GM18498 (cell line): ENCODE measurements around the gene ZNF74.
"Not testable (repeated sequence)": the region's sequence is repeated elsewhere in the genome, so short reads cannot be mapped to it uniquely, and the experiment has no call there.

ENCODE experiments used
- ATAC-seq: cut with Tn5 transposase; IDR thresholded peaks from one replicate; pipeline ENCODE4 v1.9.1; 2021; ENCODE audit warnings: mild to moderate bottlenecking, moderate library complexity; ENCODE audit not compliant: unreplicated experiment

ZNF74 gene

GRCh38 chr22:20393705-20394476 is at the start of gene ZNF74:
Gene ZNF74, plus strand, starts transcription at chr22:20394151. Its CDS starts 478 bp downstream, at chr22:20394629.
- ATAC-seq = peak; percentile 73

- not testable (repeated sequence) for ATAC-seq
These were observed 47.4 kb upstream of the ZNF74 start for GRCh38 chr22:20346553-20346952.

GRCh38 chr22:20352536-20352935 is 41.4 kb upstream of the ZNF74 start:
- not testable (repeated sequence) for ATAC-seq

- no peak for ATAC-seq
These were observed 39.5 kb upstream of the ZNF74 start for GRCh38 chr22:20354238-20354975.

- ATAC-seq = not testable (repeated sequence)
These were observed 37.9 kb upstream of the ZNF74 start for GRCh38 chr22:20355939-20356636.

- ATAC-seq = not testable (repeated sequence)
These were observed 37.0 kb upstream of the ZNF74 start for GRCh38 chr22:20356906-20357305.

- not testable (repeated sequence) for ATAC-seq
These were observed 36.0 kb upstream of the ZNF74 start for GRCh38 chr22:20357967-20358366.

- not testable (repeated sequence) for ATAC-seq
These were observed 35.3 kb upstream of the ZNF74 start for GRCh38 chr22:20358503-20359239.

- ATAC-seq = not testable (repeated sequence)
These were observed 33.7 kb upstream of the ZNF74 start for GRCh38 chr22:20360261-20360660.

- not testable (repeated sequence) for ATAC-seq
These were observed 32.8 kb upstream of the ZNF74 start for GRCh38 chr22:20360866-20361751.

- ATAC-seq = not testable (repeated sequence)
These were observed 32.2 kb upstream of the ZNF74 start for GRCh38 chr22:20361752-20362229.

GRCh38 chr22:20362403-20362802 is 31.5 kb upstream of the ZNF74 start:
- ATAC-seq = not testable (repeated sequence)

GRCh38 chr22:20364335-20365260 is 29.4 kb upstream of the ZNF74 start:
- ATAC-seq = not testable (repeated sequence)

- not testable (repeated sequence) for ATAC-seq
These were observed 27.1 kb upstream of the ZNF74 start for GRCh38 chr22:20366841-20367240.

- not testable (repeated sequence) for ATAC-seq
These were observed 25.1 kb upstream of the ZNF74 start for GRCh38 chr22:20368875-20369274.

GRCh38 chr22:20371687-20372086 is 22.3 kb upstream of the ZNF74 start:
- not testable (repeated sequence) for ATAC-seq

- ATAC-seq = not testable (repeated sequence)
These were observed 21.5 kb upstream of the ZNF74 start for GRCh38 chr22:20372406-20372854.

- ATAC-seq = not testable (repeated sequence)
These were observed 20.7 kb upstream of the ZNF74 start for GRCh38 chr22:20373195-20373706.
